OCI-LY1 (cell line): Measurements from ENCODE around the gene MXRA7.

Source experiments
- EZH2 ChIP-seq: fragments of 200-600 bp; sonication (generic), shearing (Covaris generic); IDR thresholded peaks from 2 replicates; pipeline ENCODE4 v1.8.0; 2017; ENCODE audit warnings: borderline replicate concordance, mixed run types, mild to moderate bottlenecking, antibody characterized with exemption, low read length, moderate library complexity, mixed read lengths
- TF ChIP-seq, protein P1 (sequence below): fragments of 200-600 bp; sonication (generic), shearing (Covaris generic); IDR thresholded peaks from 2 replicates; pipeline ENCODE4 v1.5.1; 2017; ENCODE audit warnings: mild to moderate bottlenecking, antibody characterized with exemption, low read length, moderate library complexity, mixed read lengths

DNA sequence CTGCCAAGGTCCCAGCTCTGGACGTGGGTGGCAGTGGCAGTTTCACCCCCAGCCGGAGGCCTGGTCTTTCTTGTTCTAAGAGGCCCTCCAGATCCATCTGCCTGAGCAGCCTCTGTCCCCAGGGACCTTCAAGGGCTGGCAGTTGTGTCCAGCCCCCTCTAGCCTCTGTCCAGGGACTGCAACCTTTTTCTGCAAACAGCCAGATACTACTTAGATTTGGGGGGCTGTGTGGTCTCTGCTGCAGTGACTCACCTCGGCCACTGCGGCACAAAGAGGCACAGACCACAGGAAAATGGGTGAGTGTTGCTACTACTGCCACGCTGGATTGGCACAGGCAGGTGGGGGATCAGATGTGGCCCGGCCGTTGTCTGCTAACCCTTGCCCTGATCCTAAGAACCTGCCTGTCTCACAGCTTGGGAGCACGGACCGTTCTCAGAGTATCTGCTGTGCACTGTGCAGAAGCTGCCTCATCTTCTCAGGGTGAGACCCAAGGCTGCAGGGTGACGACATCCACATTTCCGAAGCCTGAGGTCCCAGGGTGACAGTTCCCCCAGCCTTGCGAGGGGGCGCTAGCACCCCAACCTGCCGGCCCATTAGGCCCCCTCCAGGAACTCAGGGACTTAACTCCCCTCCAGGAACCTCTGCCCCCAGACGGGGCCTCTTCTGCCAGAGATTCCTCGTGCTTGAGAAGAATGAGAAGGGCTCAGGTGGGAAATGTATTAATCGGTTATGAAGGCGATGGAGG lies 27.6 kb downstream of the MXRA7 start:
- TF ChIP-seq, protein P1, sequence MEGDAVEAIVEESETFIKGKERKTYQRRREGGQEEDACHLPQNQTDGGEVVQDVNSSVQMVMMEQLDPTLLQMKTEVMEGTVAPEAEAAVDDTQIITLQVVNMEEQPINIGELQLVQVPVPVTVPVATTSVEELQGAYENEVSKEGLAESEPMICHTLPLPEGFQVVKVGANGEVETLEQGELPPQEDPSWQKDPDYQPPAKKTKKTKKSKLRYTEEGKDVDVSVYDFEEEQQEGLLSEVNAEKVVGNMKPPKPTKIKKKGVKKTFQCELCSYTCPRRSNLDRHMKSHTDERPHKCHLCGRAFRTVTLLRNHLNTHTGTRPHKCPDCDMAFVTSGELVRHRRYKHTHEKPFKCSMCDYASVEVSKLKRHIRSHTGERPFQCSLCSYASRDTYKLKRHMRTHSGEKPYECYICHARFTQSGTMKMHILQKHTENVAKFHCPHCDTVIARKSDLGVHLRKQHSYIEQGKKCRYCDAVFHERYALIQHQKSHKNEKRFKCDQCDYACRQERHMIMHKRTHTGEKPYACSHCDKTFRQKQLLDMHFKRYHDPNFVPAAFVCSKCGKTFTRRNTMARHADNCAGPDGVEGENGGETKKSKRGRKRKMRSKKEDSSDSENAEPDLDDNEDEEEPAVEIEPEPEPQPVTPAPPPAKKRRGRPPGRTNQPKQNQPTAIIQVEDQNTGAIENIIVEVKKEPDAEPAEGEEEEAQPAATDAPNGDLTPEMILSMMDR = peak; percentile 63
- no peak for TF ChIP-seq EZH2
